CD14-positive monocyte (primary cell): ENCODE data around the gene ZFYVE21. TPM values are rescaled to one million over a fixed set of nuclear protein-coding genes. Genes with fewer than 3 reads are reported as not detected.

Experiments
- DNase-seq, 3 donors: peaks; one replicate each; pipeline ENCODE4 v3.0.0-alpha.2; 2011 to 2022
- H2AFZ ChIP-seq: 2 replicates; pipeline ENCODE4 v1.6.0; 2012; ENCODE audit warnings: mild to moderate bottlenecking, low read depth, low read length, inconsistent platforms; ENCODE audit not compliant: insufficient read depth, poor library complexity, severe bottlenecking
- H3K27ac ChIP-seq, 2 donors: 1 replicate in 1 of 2; 2 replicates in 1 of 2; pipeline ENCODE4 v1.5.1; 2012 to 2013; ENCODE audit warnings: low read length in 2 of 2, control low read depth in 1 of 2, inconsistent platforms in 1 of 2, low read depth in 1 of 2, mild to moderate bottlenecking in 1 of 2
- H3K27me3 ChIP-seq, 2 donors: one replicate each; pipeline versions ENCODE4 v1.6.0 to v1.6.1; 2011 to 2013; ENCODE audit warnings: low read length in 2 of 2; ENCODE audit not compliant: control insufficient read depth in 2 of 2, insufficient read depth in 2 of 2
- H3K36me3 ChIP-seq, 2 donors: replicated peaks in 1 of 2; 1 replicate in 1 of 2; 2 replicates in 1 of 2; pipeline versions ENCODE4 v1.5.1 to v1.6.1; 2012 to 2013; ENCODE audit warnings: low read length in 2 of 2, control low read depth in 1 of 2, inconsistent platforms in 1 of 2, mild to moderate bottlenecking in 1 of 2; ENCODE audit not compliant: insufficient read depth in 2 of 2, control insufficient read depth in 1 of 2
- H3K4me1 ChIP-seq, 2 donors: 1 replicate in 1 of 2; 2 replicates in 1 of 2; pipeline versions ENCODE4 v1.5.1 to v1.6.1; 2012 to 2013; ENCODE audit warnings: low read length in 2 of 2, control low read depth in 1 of 2, inconsistent platforms in 1 of 2, mild to moderate bottlenecking in 1 of 2, moderate library complexity in 1 of 2; ENCODE audit not compliant: insufficient read depth in 2 of 2, control insufficient read depth in 1 of 2
- H3K4me2 ChIP-seq: replicated peaks from 2 replicates; pipeline ENCODE3; 2012; ENCODE audit warnings: low read length, moderate library complexity, mild to moderate bottlenecking; ENCODE audit not compliant: poor library complexity, severe bottlenecking; ENCODE audit errors: extremely low read depth
- H3K4me3 ChIP-seq, 3 experiments: fragments of 200-600 bp in 1 of 3; sonication (generic) in 1 of 3; replicated peaks in 1 of 3; 1 replicate in 2 of 3; 2 replicates in 1 of 3; pipeline ENCODE4 v1.5.1; 2011 to 2013; ENCODE audit warnings: low read length in 3 of 3, mild to moderate bottlenecking in 3 of 3, control low read depth in 2 of 3, low read depth in 2 of 3, inconsistent platforms in 1 of 3, moderate library complexity in 1 of 3
- H3K79me2 ChIP-seq: 2 replicates; pipeline ENCODE4 v1.6.0; 2012; ENCODE audit warnings: mild to moderate bottlenecking, control low read depth, inconsistent platforms, low read length, moderate library complexity; ENCODE audit not compliant: insufficient read depth
- H3K9ac ChIP-seq: 2 replicates; pipeline ENCODE4 v1.6.0; 2017; ENCODE audit warnings: low read length, mild to moderate bottlenecking; ENCODE audit not compliant: insufficient read depth, poor library complexity, severe bottlenecking
- H3K9me3 ChIP-seq, 2 donors: replicated peaks in 1 of 2; 1 replicate in 1 of 2; 2 replicates in 1 of 2; pipeline versions ENCODE4 v1.5.1 to v1.6.1; 2012 to 2013; ENCODE audit warnings: low read length in 2 of 2, control low read depth in 1 of 2; ENCODE audit not compliant: control insufficient read depth in 1 of 2, insufficient read depth in 1 of 2
- H4K20me1 ChIP-seq: 2 replicates; pipeline ENCODE4 v1.6.0; 2012; ENCODE audit warnings: mild to moderate bottlenecking, low read length, control low read depth, moderate library complexity; ENCODE audit not compliant: insufficient read depth
- H3K27ac Mint-ChIP-seq, 7 donors: one replicate each; pipeline ENCODE4 v1.8.0; 2020; ENCODE audit warnings: mild to moderate bottlenecking in 7 of 7, mixed read lengths in 7 of 7, moderate library complexity in 6 of 7, inconsistent platforms in 2 of 7
- H3K27me3 Mint-ChIP-seq, 3 donors: one replicate each; pipeline ENCODE4 v1.8.0; 2021 to 2022; ENCODE audit warnings: low read depth in 3 of 3, mild to moderate bottlenecking in 3 of 3, mixed read lengths in 3 of 3, moderate library complexity in 3 of 3, inconsistent platforms in 1 of 3
- H3K36me3 Mint-ChIP-seq, 2 donors: one replicate each; pipeline ENCODE4 v1.8.0; 2020; ENCODE audit warnings: mixed read lengths in 2 of 2, inconsistent platforms in 1 of 2, mild to moderate bottlenecking in 1 of 2
- H3K4me1 Mint-ChIP-seq: one replicate; pipeline ENCODE4 v1.8.0; 2020; ENCODE audit warnings: mild to moderate bottlenecking, mixed read lengths
- H3K4me3 Mint-ChIP-seq, 2 donors: one replicate each; pipeline ENCODE4 v1.8.0; 2020; ENCODE audit warnings: mild to moderate bottlenecking in 2 of 2, mixed read lengths in 2 of 2, moderate library complexity in 1 of 2
- H3K9me3 Mint-ChIP-seq, 7 donors: one replicate each; pipeline ENCODE4 v1.8.0; 2020 to 2022; ENCODE audit warnings: mixed read lengths in 7 of 7, mild to moderate bottlenecking in 6 of 7, moderate library complexity in 6 of 7, inconsistent platforms in 2 of 7
- WGBS: methylation state at CpG from one replicate; pipeline ENCODE4 v1.1.5; 2013; ENCODE audit warnings: missing lambda C conversion rate; ENCODE audit not compliant: insufficient coverage; 5-methylcytosine and 5-hydroxymethylcytosine counted together
- intact Hi-C, 2 donors: fragments of 100-400 bp; cut with micrococcal nuclease; formaldehyde crosslinking; loops; one replicate each; pipeline versions ENCODE4 v1.15.0 to v1.15.1; 2023
- polyA plus RNA-seq, 3 donors: library from polyadenylated mRNA; depleted of rRNA in 1 of 3; unstranded in 2 of 3; stranded (reverse) in 1 of 3; fragments of 300-500 nt in 2 of 3; fragments of >200 nt in 1 of 3; fragmentation: Illumina TruSeq in 2 of 3; gene quantifications; 1 replicate in 2 of 3; 2 replicates in 1 of 3; pipeline ENCODE4 v1.2.3, GENCODE V29; 2012 to 2021
- TF ChIP-seq, protein P1 (sequence below): fragments of 200-600 bp; IDR thresholded peaks from one replicate; pipeline ENCODE4 v1.8.0; 2022; ENCODE audit warnings: antibody characterized with exemption, mild to moderate bottlenecking

ZFYVE21 gene
- polyA plus RNA-seq, 3 donors, result 22.1 to 36.5 (median 33.1) TPM

DNA sequence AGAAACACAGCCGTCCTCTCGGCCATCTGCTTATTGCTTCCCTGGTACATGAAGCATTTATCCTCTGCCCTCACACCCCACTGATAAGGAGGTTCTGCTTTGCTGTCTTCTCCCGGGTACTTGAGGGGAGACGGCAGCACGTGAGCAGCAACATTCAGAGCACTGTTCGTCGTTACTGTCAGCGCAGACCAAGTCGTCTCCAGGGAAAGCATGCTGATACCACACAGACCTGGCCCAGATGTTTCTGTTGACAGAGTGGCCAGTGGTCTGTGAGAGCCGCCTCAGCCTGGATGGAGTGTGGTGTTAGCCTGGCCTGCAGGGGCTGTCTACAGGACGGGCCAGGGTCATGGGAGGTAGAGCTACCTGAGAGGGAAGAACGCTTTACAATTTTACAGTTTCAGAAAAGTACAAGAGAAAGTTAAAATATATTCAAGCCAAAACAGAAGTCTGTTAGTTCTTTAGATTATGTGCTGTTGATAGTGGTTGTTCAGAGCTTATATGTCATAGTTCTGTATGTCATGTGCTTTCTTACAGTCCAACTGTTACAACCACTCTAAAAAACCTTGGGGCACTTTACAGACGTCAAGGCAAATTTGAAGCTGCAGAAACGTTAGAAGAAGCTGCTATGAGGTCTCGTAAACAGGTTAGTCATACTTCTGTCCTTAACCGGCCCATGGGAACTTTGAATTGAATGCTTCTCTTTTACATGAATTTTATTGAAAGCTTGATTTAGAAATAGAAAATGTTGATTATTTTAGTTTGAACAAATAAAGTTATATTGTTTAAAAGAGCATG is 38.5 kb upstream of the ZFYVE21 start:
- peaks cover 90 to 100% of the 10 kb centered on the region in 2 donors for H3K36me3 ChIP-seq

DNA sequence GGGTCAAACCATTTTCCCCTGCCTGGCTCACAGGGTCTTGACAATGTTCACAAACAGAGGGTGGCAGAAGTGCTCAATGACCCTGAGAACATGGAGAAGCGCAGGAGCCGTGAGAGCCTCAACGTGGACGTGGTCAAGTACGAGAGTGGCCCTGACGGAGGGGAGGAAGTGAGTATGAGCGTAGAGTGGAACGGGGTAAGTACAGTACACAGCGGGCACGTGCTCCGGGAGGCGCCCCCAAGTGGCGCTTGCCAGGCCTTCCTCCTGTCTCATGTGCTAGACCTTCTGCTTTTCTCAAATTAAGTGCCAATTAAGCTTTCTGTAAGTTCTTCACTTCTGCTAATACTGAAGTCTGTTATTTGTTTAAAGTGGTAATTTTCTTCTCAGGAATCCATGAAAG is 36.3 kb upstream of the ZFYVE21 start:
- H4K20me1 ChIP-seq, result peaks cover 35% of the 10 kb centered on the region
- Mint-ChIP-seq H3K9me3 (no peaks in the 10 kb centered on the region), H3K27me3 (peaks cover 0 to 2% (median 0%) of the 10 kb centered on the region in 3 donors), H3K4me3 (no peak overlapping the region), H3K36me3 (peaks cover 81 to 96% of the 10 kb centered on the region in 2 donors), H3K27ac (peak overlapping the region in 6 of 7 donors; percentile 4 to 84 (median 60)), H3K4me1 (peaks cover 4% of the 10 kb centered on the region)
- H3K27me3 ChIP-seq, result no peaks in the 10 kb centered on the region
- TF ChIP-seq, protein P1, sequence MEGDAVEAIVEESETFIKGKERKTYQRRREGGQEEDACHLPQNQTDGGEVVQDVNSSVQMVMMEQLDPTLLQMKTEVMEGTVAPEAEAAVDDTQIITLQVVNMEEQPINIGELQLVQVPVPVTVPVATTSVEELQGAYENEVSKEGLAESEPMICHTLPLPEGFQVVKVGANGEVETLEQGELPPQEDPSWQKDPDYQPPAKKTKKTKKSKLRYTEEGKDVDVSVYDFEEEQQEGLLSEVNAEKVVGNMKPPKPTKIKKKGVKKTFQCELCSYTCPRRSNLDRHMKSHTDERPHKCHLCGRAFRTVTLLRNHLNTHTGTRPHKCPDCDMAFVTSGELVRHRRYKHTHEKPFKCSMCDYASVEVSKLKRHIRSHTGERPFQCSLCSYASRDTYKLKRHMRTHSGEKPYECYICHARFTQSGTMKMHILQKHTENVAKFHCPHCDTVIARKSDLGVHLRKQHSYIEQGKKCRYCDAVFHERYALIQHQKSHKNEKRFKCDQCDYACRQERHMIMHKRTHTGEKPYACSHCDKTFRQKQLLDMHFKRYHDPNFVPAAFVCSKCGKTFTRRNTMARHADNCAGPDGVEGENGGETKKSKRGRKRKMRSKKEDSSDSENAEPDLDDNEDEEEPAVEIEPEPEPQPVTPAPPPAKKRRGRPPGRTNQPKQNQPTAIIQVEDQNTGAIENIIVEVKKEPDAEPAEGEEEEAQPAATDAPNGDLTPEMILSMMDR, result peak; percentile 72
- H3K9ac ChIP-seq, result no peak overlapping the region
- H2AFZ ChIP-seq, result no peak overlapping the region
- intact Hi-C loops, result loop anchor here in 1 of 2 donors (5.0 kb wide), 1 partner anchor 107 kb away; no protein-coding TSS in a partner anchor
- H3K79me2 ChIP-seq, result no peaks in the 10 kb centered on the region
- no peaks in the 10 kb centered on the region for H3K9me3 ChIP-seq
- peak overlapping the region in 1 of 2 donors; percentile 1 for H3K27ac ChIP-seq
- DNase-seq, result peak; percentile 54 to 69 (median 54)
- no peak overlapping the region for H3K4me3 ChIP-seq
- peaks cover 85 to 100% of the 10 kb centered on the region in 2 donors for H3K36me3 ChIP-seq
- no peaks in the 10 kb centered on the region for H3K4me1 ChIP-seq
- 9% methylated on average over 9 of the region's 13 CpGs for WGBS
- no peak overlapping the region for H3K4me2 ChIP-seq

More for the DNA sequence above, 38.5 kb upstream of the ZFYVE21 start:
- Histone ChIP-seq H3K4me1 (no peaks in the 10 kb centered on the region), H3K4me3 (no peak overlapping the region), H3K79me2 (no peaks in the 10 kb centered on the region), H3K27ac (no peak overlapping the region), H3K4me2 (no peak overlapping the region), H3K9ac (no peak overlapping the region), H4K20me1 (peaks cover 26% of the 10 kb centered on the region), H3K27me3 (no peaks in the 10 kb centered on the region), H2AFZ (no peak overlapping the region), H3K9me3 (no peaks in the 10 kb centered on the region)
- intact Hi-C loops, result loop anchor here in 1 of 2 donors (5.0 kb wide), 1 partner anchor 105 kb away; no protein-coding TSS in a partner anchor
- Mint-ChIP-seq H3K4me3 (no peak overlapping the region), H3K27ac (peak overlapping the region in 1 of 7 donors; percentile 31), H3K4me1 (peaks cover 4% of the 10 kb centered on the region), H3K27me3 (no peaks in the 10 kb centered on the region), H3K36me3 (peaks cover 84 to 97% of the 10 kb centered on the region in 2 donors), H3K9me3 (no peaks in the 10 kb centered on the region)
- TF ChIP-seq, protein P1, result no peak
- WGBS, result 91% methylated on average over 11 of the region's 16 CpGs
- DNase-seq, result no peak
